Measurements from ENCODE around the gene KIF20B. TPM values are rescaled to one million over a fixed set of nuclear protein-coding genes. Genes with fewer than 3 reads are reported as not detected.

Gene KIF20B
- total and polyA plus RNA-seq, 2 of the 8 experiments (the other 6 are each of a cell fraction or from before 2014, with no cell fraction given), result 4.5 to 72.0 TPM

- no peak overlapping the region for H4K5ac ChIP-seq (ENCODE audit: insufficient read length, low read depth, low read length)
- H3K79me1 ChIP-seq (ENCODE audit: low read depth, low read length), result no peaks in the 10 kb centered on the region
- no peak overlapping the region for H2AK5ac ChIP-seq (ENCODE audit: low read depth, low read length)
- no peaks in the 10 kb centered on the region for H3K9me3 ChIP-seq (ENCODE audit: insufficient read depth in 2 of 2, low read depth in 1 of 2, low read length in 1 of 2)
- WGBS, 2 experiments (ENCODE audit: extremely low coverage in 1 of 2, insufficient coverage in 1 of 2, insufficient read length in 1 of 2, insufficient replicate concordance in 2 of 2, low coverage in 1 of 2, low lambda C conversion rate in 2 of 2, missing lambda C conversion rate in 1 of 2), result 83% methylated on average over 1 of the region's 1 CpG; no CpG with 5 or more reads in 1 of the 2 experiments
- no peak overlapping the region for H2BK5ac ChIP-seq (ENCODE audit: low read depth, low read length)
- no peak overlapping the region for H3K27ac ChIP-seq (ENCODE audit: low read depth, low read length)
- H4K20me1 ChIP-seq (replicated peaks in 1 of 2; ENCODE audit: control insufficient read depth in 1 of 2, insufficient read depth in 2 of 2, low read length in 2 of 2), result no peaks in the 10 kb centered on the region
- H3K4ac ChIP-seq (replicated peaks; ENCODE audit: insufficient read length, low read depth, low read length), result no peak overlapping the region
- H3K4me1 ChIP-seq (replicated peaks in 1 of 4; ENCODE audit: control insufficient read depth in 3 of 4, insufficient read depth in 4 of 4, low read length in 3 of 4), result no peaks in the 10 kb centered on the region
- FAIRE-seq (no peak), DNase-seq (ENCODE audit: low read depth in 1 of 2, low spot score in 2 of 2) (no peak)
- no peak overlapping the region for H3K4me3 ChIP-seq (ENCODE audit: extremely low read depth in 1 of 4, insufficient read depth in 2 of 4, low read depth in 3 of 4, low read length in 4 of 4)
- CTCF ChIA-PET (ENCODE audit: partially characterized antibody), result interaction anchor here (1.7 to 2.5 kb wide), 2 partner anchors 8 to 32 kb away, joined by 4 to 19 read pairs; no protein-coding TSS in a partner anchor
- H2BK20ac ChIP-seq (ENCODE audit: low read length), result no peak overlapping the region
- no peaks in the 10 kb centered on the region for H3K27me3 ChIP-seq (replicated peaks in 1 of 4; ENCODE audit: control insufficient read depth in 3 of 4, extremely low read depth in 1 of 4, insufficient read depth in 3 of 4, low read length in 3 of 4)
- H3K23me2 ChIP-seq (ENCODE audit: low read depth, low read length), result no peaks in the 10 kb centered on the region
- H3K14ac ChIP-seq (ENCODE audit: insufficient read length), result no peak overlapping the region
- no peak overlapping the region for H3K4me2 ChIP-seq (ENCODE audit: insufficient read depth in 1 of 2, low read depth in 2 of 2, low read length in 2 of 2)
- no peak overlapping the region for H3K56ac ChIP-seq (replicated peaks; ENCODE audit: insufficient read length, low read depth, low read length)
- H3K23ac ChIP-seq (ENCODE audit: insufficient read length), result no peak overlapping the region
- no peak overlapping the region for H4K8ac ChIP-seq (ENCODE audit: extremely low read depth, insufficient read depth, low read length)
- H3K36me3 ChIP-seq (ENCODE audit: control insufficient read depth in 2 of 4, insufficient read depth in 4 of 4, low read length in 3 of 4), result no peaks in the 10 kb centered on the region
- POLR2A ChIA-PET (ENCODE audit: partially characterized antibody), result no interaction called here
- H2BK12ac ChIP-seq (ENCODE audit: low read depth, low read length), result no peak overlapping the region
- H3K79me2 ChIP-seq (ENCODE audit: control insufficient read depth in 1 of 2, insufficient read depth in 2 of 2, low read length in 2 of 2), result no peaks in the 10 kb centered on the region
- H2BK15ac ChIP-seq (ENCODE audit: low read length), result no peak overlapping the region
- no peak overlapping the region for H3K9ac ChIP-seq (replicated peaks in 1 of 4; ENCODE audit: extremely low read depth in 1 of 4, low read depth in 3 of 4, low read length in 3 of 4)
- no peak overlapping the region for H3K18ac ChIP-seq (ENCODE audit: extremely low read depth, low read length)
- H2AFZ ChIP-seq (ENCODE audit: low read length), result no peak overlapping the region
- H4K91ac ChIP-seq (replicated peaks; ENCODE audit: insufficient read length, low read length), result no peak overlapping the region
- no peak overlapping the region for H2BK120ac ChIP-seq (replicated peaks; ENCODE audit: low read depth, low read length)
- TF ChIP-seq CTCF (IDR thresholded peaks at IDR 0.05; ENCODE audit: control extremely low read depth in 1 of 3, insufficient read depth in 1 of 3, low read depth in 1 of 3, low read length in 3 of 3) (no peak), SIN3A (conservative IDR thresholded peaks at IDR 0.05 in 1 of 2, IDR thresholded peaks at IDR 0.05 in 1 of 2; ENCODE audit: low read depth in 1 of 2, low read length in 2 of 2) (no peak), CBX5 (IDR thresholded peaks at IDR 0.05; ENCODE audit: low read depth, low read length) (no peak), NANOG (IDR thresholded peaks at IDR 0.05; ENCODE audit: insufficient read depth, low read depth, low read length, poor library complexity, severe bottlenecking) (no peak), PHF8 (conservative IDR thresholded peaks at IDR 0.05; ENCODE audit: low read depth, low read length) (no peak), RNF2 (IDR thresholded peaks at IDR 0.05; ENCODE audit: borderline replicate concordance, low read depth, low read length, missing control alignments, poor library complexity, severe bottlenecking) (no peak), CHD2 (IDR thresholded peaks at IDR 0.05; ENCODE audit: low read length) (no peak), SRF (IDR thresholded peaks at IDR 0.05; ENCODE audit: low read depth, low read length) (no peak), SIRT6 (IDR thresholded peaks at IDR 0.05; ENCODE audit: low read length) (no peak), CHD1 (IDR thresholded peaks at IDR 0.05; ENCODE audit: low read depth, low read length) (no peak), HDAC6 (IDR thresholded peaks at IDR 0.05; ENCODE audit: low read depth, low read length) (no peak)
Measured at GRCh38 chr10:89666138-89666537, 35.3 kb upstream of the KIF20B start.
